HG03103 (cell line): ENCODE data around the gene IL18RAP.

Source experiments
- ATAC-seq: cut with Tn5 transposase; IDR thresholded peaks from one replicate; pipeline ENCODE4 v1.9.1; 2021; ENCODE audit warnings: low read depth; ENCODE audit not compliant: unreplicated experiment

IL18RAP gene

GRCh38 chr2:102451968-102452367 lies 29.0 kb downstream of the IL18RAP start:
- ATAC-seq, result no peak

GRCh38 chr2:102453501-102453900 lies 30.5 kb downstream of the IL18RAP start:
- ATAC-seq, result no peak

DNA sequence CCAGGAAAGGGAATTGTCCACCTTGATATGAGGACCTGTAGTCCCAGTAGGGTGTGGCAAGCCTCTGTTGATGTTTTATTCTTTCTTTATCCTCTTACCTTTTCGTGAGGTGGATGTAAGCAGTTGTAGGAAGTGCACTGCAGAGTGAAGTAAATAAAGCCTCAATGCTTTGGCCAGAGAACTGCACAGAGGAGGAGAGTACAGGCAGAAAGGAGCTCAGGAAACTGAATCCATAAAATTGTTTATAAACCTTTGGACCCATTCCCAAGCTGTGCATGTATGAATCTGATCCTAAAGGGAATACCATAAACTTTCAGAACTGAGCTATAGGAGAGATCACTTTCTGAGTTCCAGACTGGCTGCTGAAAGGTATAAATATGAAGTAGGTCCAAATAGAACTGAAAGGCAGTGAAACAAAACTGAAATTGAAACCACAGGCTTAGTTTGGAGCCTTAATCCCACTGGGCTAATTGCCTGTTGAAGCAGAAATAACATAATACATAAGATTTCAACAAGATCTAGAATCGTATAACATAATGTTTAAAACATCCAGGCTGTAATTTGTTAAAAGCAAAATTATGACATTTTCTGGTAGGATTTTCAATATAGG lies 32.2 kb downstream of the IL18RAP start:
- no peak for ATAC-seq

- ATAC-seq, result no peak
Measured at GRCh38 chr2:102460467-102460866, 37.5 kb downstream of the IL18RAP start.

DNA sequence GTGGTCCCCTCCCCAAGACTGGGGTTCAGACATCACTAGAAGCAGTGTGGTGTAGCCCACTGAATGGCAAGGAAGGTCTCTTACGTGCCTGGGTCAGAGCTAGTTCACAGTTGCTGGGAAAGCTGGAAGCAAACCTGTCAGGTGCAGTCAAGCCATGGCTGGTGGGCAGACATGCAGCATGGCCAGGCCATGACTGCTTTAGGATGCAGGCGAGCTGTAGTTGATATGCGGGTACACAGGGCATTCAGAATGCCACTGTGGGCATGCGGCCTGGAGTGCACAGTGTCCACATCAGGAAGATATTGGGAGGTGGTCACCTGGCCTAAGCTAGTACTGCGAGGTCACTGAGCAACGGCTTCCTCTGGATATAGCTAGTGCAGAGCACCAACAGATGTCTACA lies 38.2 kb downstream of the IL18RAP start:
- ATAC-seq, result no peak

- no peak for ATAC-seq
Measured at GRCh38 chr2:102463160-102463559, 40.2 kb downstream of the IL18RAP start.

- no peak for ATAC-seq
Measured at GRCh38 chr2:102470168-102470567, 47.2 kb downstream of the IL18RAP start.

- peak; percentile 77 for ATAC-seq
Measured at GRCh38 chr2:102473020-102473419, 50.1 kb downstream of the IL18RAP start, which contains the start of gene SLC9A4. Gene SLC9A4 (plus strand): TSS chr2:102473226. CDS start chr2:102473760, 534 bp downstream.

- ATAC-seq, result no peak
Measured at GRCh38 chr2:102473631-102474030, 50.7 kb downstream of the IL18RAP start.

DNA sequence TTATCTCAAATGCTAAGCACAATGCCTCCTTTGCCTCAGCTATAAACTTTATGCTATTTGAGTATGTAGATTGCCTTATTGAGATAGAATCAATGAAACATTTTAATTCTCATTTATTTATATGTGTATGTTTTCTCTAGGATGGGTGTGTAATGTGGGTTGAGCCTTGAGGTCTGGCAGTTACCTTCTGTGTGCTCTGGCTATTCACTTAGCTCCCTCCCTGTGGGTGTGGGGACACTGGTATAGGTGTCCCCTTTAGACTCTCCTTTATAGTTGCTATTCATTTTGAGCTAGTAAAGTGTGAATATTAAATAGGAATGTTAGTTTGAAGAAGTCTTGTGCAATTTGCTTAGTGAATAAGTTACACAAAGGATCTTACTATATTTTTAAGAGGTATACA lies 51.8 kb downstream of the IL18RAP start:
- no peak for ATAC-seq

- no peak for ATAC-seq
Measured at GRCh38 chr2:102478686-102479470, 55.9 kb downstream of the IL18RAP start.

- no peak for ATAC-seq
Measured at GRCh38 chr2:102480285-102481195, 57.6 kb downstream of the IL18RAP start.

DNA sequence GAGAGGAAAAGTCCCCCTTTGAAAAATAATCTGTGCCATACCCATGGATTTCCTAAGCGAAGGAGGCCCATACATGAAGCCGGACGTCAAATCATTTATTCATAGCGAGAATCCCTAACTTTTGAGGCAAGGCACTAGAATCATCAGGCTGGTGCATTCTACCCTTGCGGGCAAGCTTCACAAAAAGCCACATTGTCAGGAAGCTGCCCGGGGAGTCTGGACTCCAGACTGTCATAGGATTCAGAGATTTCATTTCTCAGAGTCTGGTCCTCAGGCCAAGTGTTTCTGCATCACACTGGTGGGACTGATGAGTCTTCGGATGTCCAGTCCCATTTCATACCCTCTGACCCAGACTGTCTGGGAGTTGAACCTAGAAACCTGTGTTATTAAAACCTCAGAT lies 59.0 kb downstream of the IL18RAP start:
- no peak for ATAC-seq

- ATAC-seq, result no peak
Measured at GRCh38 chr2:102483086-102483485, 60.1 kb downstream of the IL18RAP start.

DNA sequence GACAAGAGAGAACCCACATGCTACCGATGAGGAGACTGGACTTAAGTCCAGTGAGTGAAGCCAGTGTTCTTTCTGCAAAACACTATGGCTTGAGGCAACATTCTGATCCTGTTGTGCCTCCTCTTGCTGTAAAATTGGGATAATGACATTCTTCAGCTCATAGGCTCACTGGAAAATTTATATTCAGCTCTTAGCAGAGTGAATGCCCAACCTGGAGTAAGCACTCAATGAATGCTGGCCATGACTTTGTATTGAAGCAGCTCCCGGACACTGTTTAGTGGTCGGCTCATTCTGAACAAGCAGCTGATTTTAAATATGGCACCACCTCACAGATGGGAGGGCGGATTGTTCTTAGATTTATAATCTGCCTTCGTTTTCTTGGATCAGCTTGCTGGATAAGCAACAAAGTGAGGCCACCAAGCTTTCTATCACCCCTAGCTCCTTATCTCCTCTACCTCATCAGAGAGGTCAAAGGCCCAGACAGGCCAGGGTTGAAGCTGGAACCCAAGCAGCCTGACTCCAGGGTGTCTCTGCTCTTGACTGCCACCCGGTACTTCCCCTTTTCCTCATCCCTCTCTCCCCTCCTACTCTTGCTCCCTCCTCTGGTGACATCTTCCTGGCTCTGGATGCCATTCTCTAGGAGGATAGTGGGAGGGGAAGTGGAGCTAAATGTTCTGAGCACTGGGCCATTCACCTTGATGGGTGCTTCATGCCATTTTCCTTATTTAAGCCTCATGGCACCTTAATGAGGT lies 61.5 kb downstream of the IL18RAP start:
- ATAC-seq, result no peak

- ATAC-seq, result no peak
Measured at GRCh38 chr2:102485147-102485785, 62.3 kb downstream of the IL18RAP start.

DNA sequence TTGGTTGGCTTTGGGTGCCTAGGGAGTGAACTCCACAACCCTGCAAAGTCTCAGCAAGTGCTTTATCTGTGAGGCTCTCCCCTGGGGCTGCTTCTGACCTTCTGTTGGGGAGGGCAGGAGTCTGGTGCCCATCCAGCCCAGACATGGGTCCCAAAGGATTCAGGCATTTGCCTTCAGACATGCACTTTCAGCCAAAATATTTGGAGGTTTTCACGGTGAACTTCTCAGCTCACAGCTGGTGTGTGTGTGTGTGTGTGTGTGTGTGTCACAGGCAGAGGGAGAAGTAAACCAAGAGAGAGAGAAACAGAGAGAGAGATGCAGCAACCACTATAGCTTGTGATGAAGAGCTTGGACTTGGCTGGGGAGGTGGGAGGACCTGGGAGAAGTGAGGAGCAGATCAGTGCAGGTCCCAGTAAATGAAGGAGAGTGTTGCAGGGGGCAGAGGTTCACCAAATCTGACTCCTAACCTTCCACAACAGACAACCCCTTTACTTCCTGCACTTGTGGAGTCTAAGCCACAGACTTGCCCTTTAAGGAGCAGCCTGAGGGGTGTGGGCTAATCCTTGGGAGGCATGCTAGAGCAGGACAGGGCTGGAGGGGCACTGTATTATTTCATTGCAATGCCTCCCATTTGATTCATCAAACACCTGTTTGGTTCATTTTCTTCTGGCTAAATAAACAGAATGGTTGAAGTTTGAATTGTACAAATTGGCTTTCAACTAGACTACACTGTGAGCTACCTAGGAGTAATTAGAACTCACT lies 64.2 kb downstream of the IL18RAP start:
- ATAC-seq, result no peak

DNA sequence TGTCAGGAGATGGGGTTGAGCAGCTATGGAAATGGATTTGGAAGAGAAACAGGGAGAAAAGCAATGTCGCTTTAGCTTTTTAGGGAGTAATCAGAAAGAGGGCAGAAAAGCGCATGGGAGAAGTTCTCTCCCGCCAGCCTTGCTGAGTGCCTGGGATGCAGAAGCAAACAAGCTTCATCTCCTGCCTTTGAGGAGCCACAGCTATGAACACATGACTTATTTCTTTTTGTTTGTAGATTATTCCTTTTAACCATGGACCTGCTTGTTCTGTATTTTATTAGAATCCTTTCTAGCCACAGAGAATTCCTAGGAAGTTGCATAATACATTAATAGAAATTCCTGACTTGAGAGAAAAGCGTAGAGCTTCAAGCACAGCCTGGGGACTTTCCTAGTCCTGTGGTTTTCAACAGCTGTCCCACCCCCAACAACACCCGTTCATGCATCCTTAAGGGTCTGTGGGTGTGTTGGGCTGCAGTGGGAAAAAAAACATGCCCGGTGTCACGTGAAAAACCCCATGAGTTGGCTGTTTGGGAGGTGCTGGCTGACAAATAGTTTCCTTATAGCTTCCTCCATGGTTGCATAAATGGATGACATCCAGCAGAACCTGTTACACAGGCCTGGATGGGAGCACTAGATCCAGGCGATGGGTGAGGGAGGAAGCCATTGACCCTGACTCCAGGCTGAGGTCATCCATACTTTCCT lies 65.0 kb downstream of the IL18RAP start:
- ATAC-seq, result no peak

DNA sequence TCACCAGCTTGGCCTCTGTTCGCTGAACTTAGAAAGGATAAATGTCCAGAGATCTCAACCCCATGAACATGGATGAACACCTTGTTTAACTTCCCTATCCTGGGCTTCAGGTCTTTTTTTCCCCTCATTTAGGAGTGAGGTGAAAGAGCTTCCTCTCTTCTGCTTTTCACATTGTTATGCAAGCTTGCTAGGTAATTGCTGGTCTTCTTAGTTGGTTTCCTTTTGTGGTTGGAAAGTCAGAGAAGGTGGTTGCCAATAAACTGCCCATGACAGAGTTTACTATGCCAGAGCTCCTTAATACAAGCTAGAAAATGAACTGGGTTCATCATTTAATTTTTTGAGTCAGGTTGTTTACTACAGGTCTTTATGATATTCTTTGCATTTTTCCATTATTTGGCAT lies 66.7 kb downstream of the IL18RAP start:
- no peak for ATAC-seq
